ENCODE measurements around the gene PNMA8B.
A peak's percentile ranks its signal among the peaks of the same experiment; 100 is the strongest.
"Not testable (repeated sequence)": the region's sequence is repeated elsewhere in the genome, so short reads cannot be mapped to it uniquely, and the experiment has no call there.

PNMA8B gene

GRCh38 chr19:46513461-46514236 lies 18.0 kb upstream of the PNMA8B start:
- peak; percentile 10 for DNase-seq

GRCh38 chr19:46511237-46511636 lies 15.6 kb upstream of the PNMA8B start:
- no peak for DNase-seq

- no peak for DNase-seq
These were observed 12.5 kb upstream of the PNMA8B start for GRCh38 chr19:46508206-46508605.

GRCh38 chr19:46503848-46504453 lies 8.3 kb upstream of the PNMA8B start:
- no peak for DNase-seq

GRCh38 chr19:46502891-46503290 lies 7.2 kb upstream of the PNMA8B start:
- DNase-seq = no peak

- no peak for DNase-seq
These were observed 4.0 kb upstream of the PNMA8B start for GRCh38 chr19:46499692-46500091.

GRCh38 chr19:46497773-46498172 lies 2.1 kb upstream of the PNMA8B start:
- DNase-seq = no peak

GRCh38 chr19:46496886-46497285 lies 1.2 kb upstream of the PNMA8B start:
- not testable (repeated sequence) for DNase-seq

GRCh38 chr19:46496304-46496703 lies 637 bp upstream of the PNMA8B start:
- DNase-seq = no peak

GRCh38 chr19:46494941-46495785 lies 504 bp downstream of the PNMA8B start:
- DNase-seq = no peak

GRCh38 chr19:46494146-46494940 lies 1.3 kb downstream of the PNMA8B start:
- DNase-seq = no peak

GRCh38 chr19:46493236-46494145 lies 2.2 kb downstream of the PNMA8B start:
- DNase-seq = no peak

- DNase-seq = no peak
These were observed 2.8 kb downstream of the PNMA8B start for GRCh38 chr19:46492841-46493235.

- no peak for DNase-seq
These were observed 3.5 kb downstream of the PNMA8B start for GRCh38 chr19:46491975-46492682.

- DNase-seq = no peak
These were observed 4.9 kb downstream of the PNMA8B start for GRCh38 chr19:46490774-46491173.

GRCh38 chr19:46489445-46490272 lies 6.0 kb downstream of the PNMA8B start:
- no peak for DNase-seq

GRCh38 chr19:46488551-46488950 lies 7.1 kb downstream of the PNMA8B start:
- DNase-seq = no peak

GRCh38 chr19:46487802-46488445 lies 7.7 kb downstream of the PNMA8B start:
- DNase-seq = peak; percentile 84

GRCh38 chr19:46487178-46487801 lies 8.4 kb downstream of the PNMA8B start:
- no peak for DNase-seq
